ENCODE results near the gene KCTD6.
A peak's percentile ranks its signal among the peaks of the same experiment; 100 is the strongest.

KCTD6 gene

DNA sequence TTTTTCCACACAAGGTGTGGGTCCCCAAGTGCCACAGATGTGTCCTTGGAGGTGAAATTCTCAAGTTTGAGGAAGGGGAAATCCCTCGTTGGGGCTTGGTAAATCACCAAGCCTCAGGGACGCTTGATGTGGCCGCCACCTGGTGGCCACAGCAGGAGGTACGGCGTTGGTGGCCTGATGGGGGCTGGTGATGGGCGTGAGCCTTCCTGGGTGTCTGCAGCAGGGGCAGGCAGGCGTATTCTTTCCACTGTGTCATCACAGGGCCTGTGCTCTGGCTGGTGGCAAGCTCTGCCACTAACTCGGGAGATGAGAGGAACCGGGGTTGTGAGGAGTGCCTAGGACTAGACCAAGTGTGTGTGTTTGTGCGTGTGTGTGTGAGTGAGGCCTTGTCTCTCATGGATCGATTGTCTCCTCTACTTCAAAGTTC lies 40.9 kb downstream of the KCTD6 start:
- Histone ChIP-seq H3K27ac (no peak overlapping the region), H3K36me3 (no peaks in the 10 kb centered on the region), H3K4me3 (ENCODE audit: low read depth, low read length) (no peak overlapping the region), H3K27me3 (ENCODE audit: insufficient read depth, low read depth, severe bottlenecking) (no peaks in the 10 kb centered on the region), H3K9me3 (ENCODE audit: severe bottlenecking) (no peaks in the 10 kb centered on the region)
- peak; percentile 81 for DNase-seq
- TF ChIP-seq, protein P1, sequence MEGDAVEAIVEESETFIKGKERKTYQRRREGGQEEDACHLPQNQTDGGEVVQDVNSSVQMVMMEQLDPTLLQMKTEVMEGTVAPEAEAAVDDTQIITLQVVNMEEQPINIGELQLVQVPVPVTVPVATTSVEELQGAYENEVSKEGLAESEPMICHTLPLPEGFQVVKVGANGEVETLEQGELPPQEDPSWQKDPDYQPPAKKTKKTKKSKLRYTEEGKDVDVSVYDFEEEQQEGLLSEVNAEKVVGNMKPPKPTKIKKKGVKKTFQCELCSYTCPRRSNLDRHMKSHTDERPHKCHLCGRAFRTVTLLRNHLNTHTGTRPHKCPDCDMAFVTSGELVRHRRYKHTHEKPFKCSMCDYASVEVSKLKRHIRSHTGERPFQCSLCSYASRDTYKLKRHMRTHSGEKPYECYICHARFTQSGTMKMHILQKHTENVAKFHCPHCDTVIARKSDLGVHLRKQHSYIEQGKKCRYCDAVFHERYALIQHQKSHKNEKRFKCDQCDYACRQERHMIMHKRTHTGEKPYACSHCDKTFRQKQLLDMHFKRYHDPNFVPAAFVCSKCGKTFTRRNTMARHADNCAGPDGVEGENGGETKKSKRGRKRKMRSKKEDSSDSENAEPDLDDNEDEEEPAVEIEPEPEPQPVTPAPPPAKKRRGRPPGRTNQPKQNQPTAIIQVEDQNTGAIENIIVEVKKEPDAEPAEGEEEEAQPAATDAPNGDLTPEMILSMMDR (IDR thresholded peaks at IDR 0.05; ENCODE audit: low read depth, low read length) = peak; percentile 92

DNA sequence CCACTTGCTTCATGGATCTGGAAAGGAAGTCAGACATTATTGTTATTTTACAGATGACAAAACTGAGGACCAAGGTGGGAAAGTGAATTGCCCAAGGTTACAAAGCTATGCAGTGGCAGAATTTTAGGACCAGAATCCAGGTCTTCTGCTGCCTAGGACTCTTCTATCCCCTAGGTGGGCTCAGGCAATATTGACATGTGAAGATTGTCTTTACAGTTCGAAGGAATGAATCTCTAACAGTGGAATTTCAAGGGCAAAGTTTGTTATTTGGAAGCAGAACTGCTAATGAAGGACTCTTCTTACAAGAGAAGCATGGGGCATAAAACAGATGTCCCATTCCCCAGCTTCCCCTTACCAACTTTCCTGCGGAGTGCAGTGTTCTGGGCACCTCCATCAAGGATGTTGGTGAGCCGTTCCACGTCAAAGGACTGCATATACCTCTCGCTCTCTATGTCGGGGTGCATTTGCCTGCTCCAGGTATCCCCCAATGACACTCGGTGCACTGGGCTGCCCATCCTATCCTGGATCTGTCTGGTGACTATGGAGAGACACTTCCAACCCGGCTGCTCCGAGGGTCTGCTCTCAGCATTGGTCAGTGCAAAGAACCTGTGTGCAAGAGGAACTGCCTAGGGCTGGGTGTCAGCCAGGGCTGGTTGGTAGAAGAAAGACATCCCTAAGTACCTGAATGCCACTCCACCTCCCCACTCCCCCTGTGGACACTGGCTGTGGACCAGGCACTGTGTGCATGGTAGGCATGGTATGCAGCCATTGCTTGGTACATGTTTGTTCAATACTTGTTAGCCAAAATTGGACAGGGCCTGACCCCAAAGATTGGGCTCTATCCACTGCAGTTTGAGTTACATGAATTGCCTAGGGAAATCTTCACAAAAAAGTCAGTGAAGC lies 42.9 kb downstream of the KCTD6 start:
- H3K9me3 ChIP-seq (ENCODE audit: severe bottlenecking) = no peaks in the 10 kb centered on the region
- no peak overlapping the region for H3K27ac ChIP-seq
- TF ChIP-seq, protein P1 (IDR thresholded peaks at IDR 0.05; ENCODE audit: low read depth, low read length) = no peak
- H3K36me3 ChIP-seq = no peaks in the 10 kb centered on the region
- DNase-seq = no peak
- H3K27me3 ChIP-seq (ENCODE audit: insufficient read depth, low read depth, severe bottlenecking) = no peaks in the 10 kb centered on the region
- no peak overlapping the region for H3K4me3 ChIP-seq (ENCODE audit: low read depth, low read length)

DNA sequence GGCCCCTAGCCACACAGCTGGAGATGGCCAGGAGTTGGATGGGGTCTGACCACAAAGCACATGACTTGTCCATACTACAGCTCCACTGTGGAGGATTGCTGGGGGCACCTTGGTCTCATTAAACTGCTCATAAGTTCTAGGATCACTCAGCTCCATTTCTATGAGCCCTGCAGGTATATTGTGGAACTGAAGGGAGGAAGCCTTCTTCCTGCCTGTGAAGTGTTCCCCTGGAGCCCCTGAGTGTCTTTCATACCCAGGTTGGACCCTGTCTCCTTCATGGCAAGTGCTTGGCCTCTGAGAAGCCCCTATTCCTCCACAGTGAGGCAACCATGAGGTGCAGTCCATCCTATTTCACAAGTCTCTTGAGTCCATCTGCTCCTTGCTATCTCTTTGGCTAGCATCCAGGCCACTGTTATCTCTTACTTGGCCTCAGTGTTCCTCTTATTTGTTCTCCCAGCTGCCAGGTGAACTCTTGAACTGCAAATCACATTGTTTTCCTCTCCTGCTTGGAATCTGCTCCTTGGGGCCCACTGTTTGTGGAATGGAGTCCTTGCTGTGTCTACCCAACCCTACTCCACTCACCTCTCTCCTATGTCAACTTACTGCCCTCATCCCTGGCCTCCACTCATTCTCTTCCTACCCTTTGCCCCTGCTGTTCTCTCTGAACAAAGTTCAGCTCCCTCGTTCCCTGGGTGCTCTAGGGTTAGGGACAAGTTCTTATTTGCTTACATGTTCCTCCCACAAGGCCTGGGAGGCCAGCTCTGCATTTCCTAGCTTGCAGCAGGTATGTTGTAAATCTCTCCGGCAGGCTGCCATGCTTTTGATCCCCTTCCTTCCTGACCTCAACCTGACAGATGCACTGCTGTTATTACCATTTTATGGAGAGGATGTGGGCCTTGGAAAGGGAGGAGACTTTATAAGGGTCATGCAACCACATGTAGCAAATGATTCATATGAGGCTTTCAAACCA lies 43.9 kb downstream of the KCTD6 start:
- TF ChIP-seq, protein P1 (IDR thresholded peaks at IDR 0.05; ENCODE audit: low read depth, low read length) = no peak
- no peaks in the 10 kb centered on the region for H3K9me3 ChIP-seq (ENCODE audit: severe bottlenecking)
- H3K27ac ChIP-seq = peak overlapping the region; percentile 41; the same call in 1 of the 2 replicates
- no peak overlapping the region for H3K4me3 ChIP-seq (ENCODE audit: low read depth, low read length)
- DNase-seq = no peak
- H3K27me3 ChIP-seq (ENCODE audit: insufficient read depth, low read depth, severe bottlenecking) = no peaks in the 10 kb centered on the region
- no peaks in the 10 kb centered on the region for H3K36me3 ChIP-seq

DNA sequence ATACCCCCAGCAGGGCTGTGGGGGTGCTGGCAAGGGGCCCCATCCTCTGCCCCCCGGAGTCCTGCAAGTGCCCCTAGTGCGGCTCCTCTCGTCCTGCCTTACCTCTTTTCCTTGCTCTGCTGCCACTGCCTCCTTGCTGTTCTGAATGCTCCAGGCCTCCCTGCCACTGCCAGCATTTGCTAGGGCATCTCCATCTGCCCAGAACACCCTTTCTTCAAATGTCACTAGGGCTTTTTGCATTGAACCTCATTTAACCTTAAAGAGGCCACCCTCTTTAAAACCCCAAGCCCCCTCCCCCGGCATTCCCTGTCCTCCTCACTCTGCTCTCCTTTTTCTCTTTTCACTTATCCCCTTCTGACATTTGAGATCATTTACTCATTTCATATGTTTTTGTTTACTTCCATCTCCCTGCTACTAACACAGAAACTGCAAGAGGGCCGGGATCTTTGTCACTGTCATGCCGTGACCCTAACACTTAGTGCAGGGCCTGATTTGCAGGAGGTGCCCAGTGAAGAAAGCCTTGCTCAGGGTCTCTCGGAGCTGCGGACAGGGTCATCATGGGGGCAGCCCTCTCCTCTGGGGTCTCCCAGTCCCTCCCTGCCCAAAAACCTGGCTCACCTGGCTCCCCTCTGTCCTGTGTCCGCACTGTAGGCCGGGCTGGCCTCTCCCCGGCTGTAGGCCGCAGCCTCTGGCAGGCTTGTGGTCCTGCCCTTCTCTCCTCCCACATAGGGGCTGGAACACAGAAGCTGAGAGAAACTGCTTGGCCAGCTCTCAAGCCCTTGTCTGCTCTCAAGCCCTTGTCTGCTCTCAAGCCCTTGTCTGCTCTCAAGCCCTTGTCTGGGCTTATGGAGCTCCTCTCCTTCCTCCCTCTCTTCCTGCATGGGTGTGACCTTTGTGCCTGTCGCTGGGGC lies 44.9 kb downstream of the KCTD6 start, which contains the start of gene ACOX2:
TSS of gene ACOX2 (minus strand) at position 690 of the 911 bp plus-strand sequence. CDS start 2,084 bp downstream, outside the sequence.
- TF ChIP-seq, protein P1 (IDR thresholded peaks at IDR 0.05; ENCODE audit: low read depth, low read length) = no peak
- H3K4me3 ChIP-seq (ENCODE audit: low read depth, low read length) = no peak within 1 kb of the TSS
- peak within 1 kb of the TSS; percentile 41; the same call in 1 of the 2 replicates for H3K27ac ChIP-seq
- no peaks in the 10 kb centered on the region for H3K27me3 ChIP-seq (ENCODE audit: insufficient read depth, low read depth, severe bottlenecking)
- H3K36me3 ChIP-seq = no peaks in the 10 kb centered on the region
- H3K9me3 ChIP-seq (ENCODE audit: severe bottlenecking) = no peaks in the 10 kb centered on the region
- no peak for DNase-seq
